ENCODE results near the gene ST3GAL3. TPM values are rescaled to one million over a fixed set of nuclear protein-coding genes. Genes with fewer than 3 reads are reported as not detected.
A peak's percentile ranks its signal among the peaks of the same experiment; 100 is the strongest.

Gene ST3GAL3
- total and polyA plus RNA-seq, 2 donors (not counting 1 experiment from before 2014, with no cell fraction given) = 13.7 to 16.3 TPM

DNA sequence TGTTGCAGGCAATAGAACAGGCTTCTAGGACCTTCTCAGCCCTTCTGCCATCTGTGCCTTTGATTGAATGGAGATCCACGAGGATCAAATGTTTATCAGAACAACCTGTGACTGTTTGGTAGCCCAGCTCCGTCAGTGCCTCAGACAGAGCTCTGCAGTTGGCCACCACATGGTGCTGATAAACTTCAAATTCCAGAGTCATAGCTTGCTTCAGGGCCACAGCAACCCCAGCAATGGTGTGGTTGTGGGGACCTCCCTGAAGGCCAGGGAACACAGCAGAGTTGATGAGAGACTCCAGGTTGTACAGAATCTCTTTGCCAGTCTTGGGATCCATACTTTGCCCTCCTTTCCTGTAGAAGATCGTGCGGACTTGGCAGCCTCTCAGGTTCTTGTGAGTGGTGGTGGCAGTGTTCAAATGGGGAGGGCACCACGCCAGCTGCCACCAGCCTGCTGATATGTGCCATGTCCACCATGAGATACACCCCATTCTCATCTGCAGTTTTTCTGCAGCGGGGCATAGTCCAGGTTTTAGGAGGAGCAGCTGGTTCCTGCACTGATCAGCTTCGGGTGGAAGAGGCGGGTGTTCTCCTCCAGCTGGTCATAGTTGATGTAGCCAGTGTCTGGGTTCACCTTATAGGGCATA lies 143.4 kb downstream of the ST3GAL3 start:
- no peak overlapping the region for H3K4me2 ChIP-seq (ENCODE audit: extremely low read depth, insufficient read depth, low read length)
- DNase-seq (ENCODE audit: low read depth in 2 of 2) = no peak
- H3K9me3 ChIP-seq (ENCODE audit: control insufficient read depth, insufficient read depth, low read depth, low read length) = no peaks in the 10 kb centered on the region
- no peak overlapping the region for H3K4me3 ChIP-seq (replicated peaks in 1 of 4; ENCODE audit: control extremely low read depth in 1 of 4, insufficient read depth in 1 of 4, low read depth in 3 of 4, low read length in 4 of 4)
- H3K27ac ChIP-seq (ENCODE audit: insufficient read depth, low read length) = no peak overlapping the region
- TF ChIP-seq EZH2 (IDR thresholded peaks at IDR 0.05; ENCODE audit: low read length, missing control alignments) = no peak
- no peak for TF ChIP-seq CTCF (conservative IDR thresholded peaks at IDR 0.05 in 1 of 2, IDR thresholded peaks at IDR 0.05 in 1 of 2; ENCODE audit: low read depth in 1 of 2, low read length in 2 of 2)
- no peaks in the 10 kb centered on the region for H3K36me3 ChIP-seq (ENCODE audit: control insufficient read depth, insufficient read depth, low read length)
- H3K79me2 ChIP-seq (ENCODE audit: control insufficient read depth, insufficient read depth, low read length) = no peaks in the 10 kb centered on the region
- H3K9ac ChIP-seq (ENCODE audit: insufficient read depth, low read length) = no peak overlapping the region
- no peaks in the 10 kb centered on the region for H3K27me3 ChIP-seq (ENCODE audit: control insufficient read depth, insufficient read depth, low read length)
- H4K20me1 ChIP-seq (ENCODE audit: control insufficient read depth, extremely low read depth, insufficient read depth, low read length) = no peaks in the 10 kb centered on the region
- no peak overlapping the region for H2AFZ ChIP-seq (ENCODE audit: low read length)
- H3K4me1 ChIP-seq (ENCODE audit: control insufficient read depth, extremely low read depth, insufficient read depth, low read length) = peaks cover 4% of the 10 kb centered on the region

DNA sequence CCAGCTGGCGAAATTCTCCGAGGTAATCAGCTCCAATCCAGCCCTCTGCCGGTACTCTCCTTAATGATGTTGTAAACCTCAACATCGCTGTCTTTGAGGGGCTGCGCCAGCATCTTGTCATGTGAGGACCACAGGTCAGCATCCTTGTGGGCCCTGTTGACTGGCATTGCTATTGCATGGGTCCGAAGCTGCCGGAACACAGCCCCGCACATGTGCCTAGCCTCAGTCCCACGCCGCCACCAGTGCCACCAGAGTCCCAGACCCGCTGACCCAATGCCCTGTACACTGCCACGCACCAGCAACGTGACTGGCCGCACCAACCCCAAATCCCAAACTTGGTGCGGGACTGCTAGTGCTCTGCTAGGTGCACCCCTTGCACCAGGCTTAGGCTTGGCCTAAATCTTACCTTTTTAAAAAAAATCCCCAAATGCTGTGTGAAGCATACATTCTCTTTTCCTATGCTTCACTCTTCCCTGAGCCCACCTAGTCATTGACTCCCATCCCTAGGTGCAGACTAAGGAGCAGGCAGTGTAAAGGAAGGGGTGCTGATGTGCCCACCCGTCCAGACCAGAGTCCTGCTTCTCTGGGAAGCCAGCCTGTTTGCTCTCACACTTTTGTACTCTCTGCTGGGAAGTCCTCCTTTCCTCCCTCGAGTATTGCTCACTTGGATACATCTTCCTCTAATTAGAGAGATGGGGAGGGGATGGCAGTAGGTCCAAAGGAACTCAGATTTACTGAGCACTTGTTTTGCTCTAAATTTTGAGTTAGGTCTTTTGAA lies 144.4 kb downstream of the ST3GAL3 start:
- Histone ChIP-seq H3K4me3 (replicated peaks in 1 of 4; ENCODE audit: control extremely low read depth in 1 of 4, insufficient read depth in 1 of 4, low read depth in 3 of 4, low read length in 4 of 4) (no peak overlapping the region), H2AFZ (ENCODE audit: low read length) (no peak overlapping the region), H3K36me3 (ENCODE audit: control insufficient read depth, insufficient read depth, low read length) (no peaks in the 10 kb centered on the region), H4K20me1 (ENCODE audit: control insufficient read depth, extremely low read depth, insufficient read depth, low read length) (no peaks in the 10 kb centered on the region), H3K9me3 (ENCODE audit: control insufficient read depth, insufficient read depth, low read depth, low read length) (no peaks in the 10 kb centered on the region), H3K9ac (ENCODE audit: insufficient read depth, low read length) (no peak overlapping the region), H3K27ac (ENCODE audit: insufficient read depth, low read length) (no peak overlapping the region), H3K4me2 (ENCODE audit: extremely low read depth, insufficient read depth, low read length) (no peak overlapping the region), H3K79me2 (ENCODE audit: control insufficient read depth, insufficient read depth, low read length) (no peaks in the 10 kb centered on the region), H3K27me3 (ENCODE audit: control insufficient read depth, insufficient read depth, low read length) (no peaks in the 10 kb centered on the region), H3K4me1 (ENCODE audit: control insufficient read depth, extremely low read depth, insufficient read depth, low read length) (peaks cover 4% of the 10 kb centered on the region)
- no peak for DNase-seq (ENCODE audit: low read depth in 2 of 2)
- TF ChIP-seq CTCF (conservative IDR thresholded peaks at IDR 0.05 in 1 of 2, IDR thresholded peaks at IDR 0.05 in 1 of 2; ENCODE audit: low read depth in 1 of 2, low read length in 2 of 2) = no peak
- no peak for TF ChIP-seq EZH2 (IDR thresholded peaks at IDR 0.05; ENCODE audit: low read length, missing control alignments)

DNA sequence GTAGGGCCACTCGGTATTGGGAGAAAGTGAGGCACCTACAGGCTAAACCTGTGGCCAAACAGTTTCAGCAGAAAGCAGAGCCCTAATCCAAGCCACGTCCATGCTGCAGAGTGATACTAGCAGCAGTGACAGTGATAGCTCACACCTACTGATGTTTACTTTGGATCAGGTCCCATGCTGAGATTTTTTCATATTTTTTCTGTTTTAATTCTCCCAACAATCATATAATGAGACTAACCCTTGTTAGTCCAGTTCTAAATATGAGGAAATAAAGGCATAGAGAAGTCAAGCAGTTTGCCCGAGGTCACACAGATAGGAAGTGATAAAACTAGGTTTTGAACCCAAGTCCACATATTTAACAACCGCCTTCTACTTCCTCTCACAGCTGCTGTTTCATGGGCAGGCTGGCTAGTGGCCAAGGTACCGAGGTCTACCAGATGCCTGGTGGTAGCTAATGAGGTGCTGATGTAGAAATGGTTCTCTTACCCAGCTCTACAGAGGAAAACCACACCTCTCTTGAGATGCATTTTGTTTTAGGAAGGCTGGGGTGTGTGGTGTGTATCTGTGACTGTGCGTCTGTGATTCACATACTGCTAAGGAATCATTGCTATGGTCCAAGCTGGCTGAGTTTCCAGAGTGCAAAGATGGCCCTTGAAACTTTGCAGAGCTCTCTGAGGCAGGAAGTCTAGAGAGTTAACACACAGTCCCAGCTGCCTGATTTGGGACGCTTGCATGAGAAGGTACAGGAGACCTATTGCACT lies 146.0 kb downstream of the ST3GAL3 start:
- Histone ChIP-seq H3K9me3 (ENCODE audit: control insufficient read depth, insufficient read depth, low read depth, low read length) (no peaks in the 10 kb centered on the region), H3K27me3 (ENCODE audit: control insufficient read depth, insufficient read depth, low read length) (no peaks in the 10 kb centered on the region), H3K9ac (ENCODE audit: insufficient read depth, low read length) (no peak overlapping the region), H3K4me1 (ENCODE audit: control insufficient read depth, extremely low read depth, insufficient read depth, low read length) (peaks cover 9% of the 10 kb centered on the region), H3K27ac (ENCODE audit: insufficient read depth, low read length) (no peak overlapping the region), H3K4me2 (ENCODE audit: extremely low read depth, insufficient read depth, low read length) (no peak overlapping the region), H3K79me2 (ENCODE audit: control insufficient read depth, insufficient read depth, low read length) (no peaks in the 10 kb centered on the region), H2AFZ (ENCODE audit: low read length) (no peak overlapping the region), H3K36me3 (ENCODE audit: control insufficient read depth, insufficient read depth, low read length) (no peaks in the 10 kb centered on the region), H4K20me1 (ENCODE audit: control insufficient read depth, extremely low read depth, insufficient read depth, low read length) (no peaks in the 10 kb centered on the region), H3K4me3 (replicated peaks in 1 of 4; ENCODE audit: control extremely low read depth in 1 of 4, insufficient read depth in 1 of 4, low read depth in 3 of 4, low read length in 4 of 4) (no peak overlapping the region)
- DNase-seq (ENCODE audit: low read depth in 2 of 2) = peak; percentile 87 to 89
- TF ChIP-seq CTCF (conservative IDR thresholded peaks at IDR 0.05 in 1 of 2, IDR thresholded peaks at IDR 0.05 in 1 of 2; ENCODE audit: low read depth in 1 of 2, low read length in 2 of 2) (no peak), EZH2 (IDR thresholded peaks at IDR 0.05; ENCODE audit: low read length, missing control alignments) (no peak)
